Fibroblast of peridontal ligament (primary cell): Measurements from ENCODE around the gene LUZP2.

Source experiments
- DNase-seq: peaks from one replicate; pipeline ENCODE4 v3.0.0-alpha.2; 2010; ENCODE audit errors: extremely low read depth

LUZP2 gene

GRCh38 chr11:24820541-24820940, 323.7 kb downstream of the LUZP2 start:
- DNase-seq, result no peak

- no peak for DNase-seq
Observed at GRCh38 chr11:24828938-24829605, 332.2 kb downstream of the LUZP2 start.

GRCh38 chr11:24833573-24833972, 336.7 kb downstream of the LUZP2 start:
- no peak for DNase-seq

GRCh38 chr11:24837112-24837511, 340.3 kb downstream of the LUZP2 start:
- DNase-seq, result no peak

GRCh38 chr11:24842308-24842707, 345.5 kb downstream of the LUZP2 start:
- no peak for DNase-seq

- no peak for DNase-seq
Observed at GRCh38 chr11:24844406-24844805, 347.6 kb downstream of the LUZP2 start.

- DNase-seq, result no peak
Observed at GRCh38 chr11:24848857-24849256, 352.0 kb downstream of the LUZP2 start.

- no peak for DNase-seq
Observed at GRCh38 chr11:24855951-24856350, 359.1 kb downstream of the LUZP2 start.

GRCh38 chr11:24859801-24860300, 363.0 kb downstream of the LUZP2 start:
- no peak for DNase-seq

GRCh38 chr11:24861440-24861839, 364.6 kb downstream of the LUZP2 start:
- DNase-seq, result no peak

- no peak for DNase-seq
Observed at GRCh38 chr11:24866743-24867142, 369.9 kb downstream of the LUZP2 start.

- DNase-seq, result no peak
Observed at GRCh38 chr11:24870048-24870447, 373.2 kb downstream of the LUZP2 start.

GRCh38 chr11:24872186-24872585, 375.3 kb downstream of the LUZP2 start:
- no peak for DNase-seq

GRCh38 chr11:24872651-24873311, 375.9 kb downstream of the LUZP2 start:
- no peak for DNase-seq

GRCh38 chr11:24880962-24881361, 384.1 kb downstream of the LUZP2 start:
- DNase-seq, result no peak

GRCh38 chr11:24885580-24886173, 388.8 kb downstream of the LUZP2 start:
- DNase-seq, result no peak

- no peak for DNase-seq
Observed at GRCh38 chr11:24886880-24887619, 390.2 kb downstream of the LUZP2 start.

GRCh38 chr11:24890426-24890825, 393.6 kb downstream of the LUZP2 start:
- DNase-seq, result no peak

- peak; percentile 0 for DNase-seq
Observed at GRCh38 chr11:24891845-24892492, 395.1 kb downstream of the LUZP2 start.

- DNase-seq, result no peak
Observed at GRCh38 chr11:24896118-24896835, 399.4 kb downstream of the LUZP2 start.

GRCh38 chr11:24900514-24900913, 403.7 kb downstream of the LUZP2 start:
- no peak for DNase-seq
